ENCODE results near the gene DUS1L.
A peak's percentile ranks its signal among the peaks of the same experiment; 100 is the strongest.

DUS1L gene

GRCh38 chr17:82050761-82051641, 14.6 kb downstream of the DUS1L start:
- Histone ChIP-seq H3K4me3 (replicated peaks; ENCODE audit: low read depth, low read length) (peak overlapping the region; percentile 89), H3K27me3 (replicated peaks; ENCODE audit: control insufficient read depth, insufficient read depth, low read length) (no peaks in the 10 kb centered on the region), H3K36me3 (ENCODE audit: control insufficient read depth, insufficient read depth, low read length) (peaks cover 16% of the 10 kb centered on the region)
- peak; percentile 13 for DNase-seq (ENCODE audit: extremely low read depth, insufficient read length)
- no peak for TF ChIP-seq CTCF (IDR thresholded peaks at IDR 0.05; ENCODE audit: insufficient read depth, low read length, poor library complexity, severe bottlenecking)

- H3K4me3 ChIP-seq (replicated peaks; ENCODE audit: low read depth, low read length): peak overlapping the region; percentile 89; the same call in 1 of the 2 replicates
- DNase-seq (ENCODE audit: extremely low read depth, insufficient read length): peak; percentile 6
- peaks cover 10% of the 10 kb centered on the region for H3K36me3 ChIP-seq (ENCODE audit: control insufficient read depth, insufficient read depth, low read length)
- TF ChIP-seq CTCF (IDR thresholded peaks at IDR 0.05; ENCODE audit: insufficient read depth, low read length, poor library complexity, severe bottlenecking): no peak
- H3K27me3 ChIP-seq (replicated peaks; ENCODE audit: control insufficient read depth, insufficient read depth, low read length): no peaks in the 10 kb centered on the region
Observed at GRCh38 chr17:82050152-82050760, 15.3 kb downstream of the DUS1L start.

- peaks cover 5% of the 10 kb centered on the region for H3K36me3 ChIP-seq (ENCODE audit: control insufficient read depth, insufficient read depth, low read length)
- TF ChIP-seq CTCF (IDR thresholded peaks at IDR 0.05; ENCODE audit: insufficient read depth, low read length, poor library complexity, severe bottlenecking): no peak
Observed at GRCh38 chr17:82049521-82049971, 16.1 kb downstream of the DUS1L start.

GRCh38 chr17:82049106-82049505, 16.5 kb downstream of the DUS1L start:
- Histone ChIP-seq H3K27me3 (replicated peaks; ENCODE audit: control insufficient read depth, insufficient read depth, low read length) (no peaks in the 10 kb centered on the region), H3K36me3 (ENCODE audit: control insufficient read depth, insufficient read depth, low read length) (peaks cover 3% of the 10 kb centered on the region), H3K4me3 (replicated peaks; ENCODE audit: low read depth, low read length) (no peak overlapping the region)
- no peak for TF ChIP-seq CTCF (IDR thresholded peaks at IDR 0.05; ENCODE audit: insufficient read depth, low read length, poor library complexity, severe bottlenecking)
- DNase-seq (ENCODE audit: extremely low read depth, insufficient read length): no peak

More at GRCh38 chr17:82049521-82049971, 16.1 kb downstream of the DUS1L start:
- no peaks in the 10 kb centered on the region for H3K27me3 ChIP-seq (replicated peaks; ENCODE audit: control insufficient read depth, insufficient read depth, low read length)
- peak; percentile 9 for DNase-seq (ENCODE audit: extremely low read depth, insufficient read length)
- H3K4me3 ChIP-seq (replicated peaks; ENCODE audit: low read depth, low read length): no peak overlapping the region

- no peaks in the 10 kb centered on the region for H3K27me3 ChIP-seq (replicated peaks; ENCODE audit: control insufficient read depth, insufficient read depth, low read length)
- no peak overlapping the region for H3K4me3 ChIP-seq (replicated peaks; ENCODE audit: low read depth, low read length)
- DNase-seq (ENCODE audit: extremely low read depth, insufficient read length): peak; percentile 10
- H3K36me3 ChIP-seq (ENCODE audit: control insufficient read depth, insufficient read depth, low read length): peaks cover 2% of the 10 kb centered on the region
- no peak for TF ChIP-seq CTCF (IDR thresholded peaks at IDR 0.05; ENCODE audit: insufficient read depth, low read length, poor library complexity, severe bottlenecking)
Observed at GRCh38 chr17:82048571-82048971, 17.0 kb downstream of the DUS1L start.

Data from GM06990 (cell line).